DMS114 treated with DMSO at 0.1 percent for 48 hours (cell line): Measurements from ENCODE around the gene TGFB1I1.
"Not testable (repeated sequence)": the region's sequence is repeated elsewhere in the genome, so short reads cannot be mapped to it uniquely, and the experiment has no call there.

ENCODE experiments used
- DNase-seq: peaks from one replicate; lab custom pipeline; 2025; ENCODE audit not compliant: unreplicated experiment; lab: John Stamatoyannopoulos, UW

TGFB1I1 gene

DNA sequence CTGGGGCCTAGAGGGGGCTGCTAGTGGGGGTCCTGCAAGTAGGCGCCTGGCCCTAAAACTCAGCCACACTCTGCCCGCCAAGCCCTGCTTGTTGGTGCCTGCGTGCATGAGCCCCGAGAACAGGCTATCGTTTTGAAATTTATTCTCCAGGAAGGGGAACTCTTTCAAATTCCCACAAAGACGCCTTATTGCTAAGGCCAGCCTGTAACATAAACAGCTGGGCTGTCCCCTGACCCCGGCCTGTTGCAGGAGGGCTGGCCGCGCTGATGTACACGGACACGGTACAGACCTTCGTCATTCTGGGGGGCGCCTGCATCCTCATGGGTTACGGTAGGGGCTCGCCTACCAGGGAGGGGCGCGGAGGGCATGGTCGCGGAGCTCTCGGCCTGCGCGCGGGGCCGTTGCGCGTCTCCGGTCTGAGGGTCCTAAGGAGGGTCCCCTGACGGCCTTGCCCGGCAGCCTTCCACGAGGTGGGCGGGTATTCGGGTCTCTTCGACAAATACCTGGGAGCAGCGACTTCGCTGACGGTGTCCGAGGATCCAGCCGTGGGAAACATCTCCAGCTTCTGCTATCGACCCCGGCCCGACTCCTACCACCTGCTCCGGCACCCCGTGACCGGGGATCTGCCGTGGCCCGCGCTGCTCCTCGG, 15.2 kb downstream of the TGFB1I1 start:
- no peak for DNase-seq

GRCh38 chr16:31487720-31488467, 15.9 kb downstream of the TGFB1I1 start:
- DNase-seq: peak; percentile 11

DNA sequence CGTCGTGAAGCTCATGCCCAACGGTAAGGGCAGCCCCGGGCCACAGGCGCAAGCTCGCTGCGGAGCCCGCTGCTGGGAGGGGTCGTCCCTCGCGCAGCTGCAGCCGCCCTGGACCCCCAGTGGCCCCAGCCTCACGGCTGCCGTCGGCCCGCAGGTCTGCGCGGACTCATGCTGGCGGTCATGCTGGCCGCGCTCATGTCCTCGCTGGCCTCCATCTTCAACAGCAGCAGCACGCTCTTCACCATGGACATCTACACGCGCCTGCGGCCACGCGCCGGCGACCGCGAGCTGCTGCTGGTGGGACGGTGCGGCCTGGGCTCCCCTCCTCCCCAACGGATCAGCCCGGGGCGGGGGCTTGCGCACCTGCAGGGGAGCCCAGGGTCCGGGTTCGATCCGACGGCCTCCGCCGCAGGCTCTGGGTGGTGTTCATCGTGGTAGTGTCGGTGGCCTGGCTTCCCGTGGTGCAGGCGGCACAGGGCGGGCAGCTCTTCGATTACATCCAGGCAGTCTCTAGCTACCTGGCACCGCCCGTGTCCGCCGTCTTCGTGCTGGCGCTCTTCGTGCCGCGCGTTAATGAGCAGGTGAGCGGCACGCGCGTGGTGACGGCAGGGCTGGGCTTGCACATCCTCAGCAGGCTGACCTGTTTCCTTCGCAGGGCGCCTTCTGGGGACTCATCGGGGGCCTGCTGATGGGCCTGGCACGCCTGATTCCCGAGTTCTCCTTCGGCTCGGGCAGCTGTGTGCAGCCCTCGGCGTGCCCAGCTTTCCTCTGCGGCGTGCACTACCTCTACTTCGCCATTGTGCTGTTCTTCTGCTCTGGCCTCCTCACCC, 16.7 kb downstream of the TGFB1I1 start:
- DNase-seq: no peak

- DNase-seq: no peak
These were observed 17.3 kb downstream of the TGFB1I1 start for GRCh38 chr16:31489298-31489564.

GRCh38 chr16:31489616-31490584, 17.9 kb downstream of the TGFB1I1 start:
- no peak for DNase-seq

- no peak for DNase-seq
These were observed 19.9 kb downstream of the TGFB1I1 start for GRCh38 chr16:31491778-31492418.

- no peak for DNase-seq
These were observed 21.7 kb downstream of the TGFB1I1 start for GRCh38 chr16:31493506-31494125.

DNA sequence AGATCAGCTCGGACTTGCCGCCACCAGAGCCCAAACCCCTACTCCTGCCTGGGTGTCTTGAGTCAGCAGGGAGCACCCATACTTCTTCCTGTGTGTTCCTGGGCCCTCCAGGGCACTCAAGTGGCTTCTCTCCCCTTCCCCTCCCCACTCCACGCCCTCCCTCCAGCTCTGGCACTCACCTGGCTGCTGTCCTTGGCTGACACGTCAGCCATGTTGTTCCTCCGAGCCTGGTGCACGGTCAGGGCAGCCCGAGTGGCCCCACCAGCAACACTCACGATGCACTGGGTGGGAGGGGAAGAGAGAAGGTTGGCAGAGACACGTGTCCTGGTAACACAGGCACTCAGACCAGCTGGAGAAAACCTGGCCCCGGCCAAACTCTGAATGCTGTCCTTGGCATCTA, 24.7 kb downstream of the TGFB1I1 start:
- DNase-seq: no peak

DNA sequence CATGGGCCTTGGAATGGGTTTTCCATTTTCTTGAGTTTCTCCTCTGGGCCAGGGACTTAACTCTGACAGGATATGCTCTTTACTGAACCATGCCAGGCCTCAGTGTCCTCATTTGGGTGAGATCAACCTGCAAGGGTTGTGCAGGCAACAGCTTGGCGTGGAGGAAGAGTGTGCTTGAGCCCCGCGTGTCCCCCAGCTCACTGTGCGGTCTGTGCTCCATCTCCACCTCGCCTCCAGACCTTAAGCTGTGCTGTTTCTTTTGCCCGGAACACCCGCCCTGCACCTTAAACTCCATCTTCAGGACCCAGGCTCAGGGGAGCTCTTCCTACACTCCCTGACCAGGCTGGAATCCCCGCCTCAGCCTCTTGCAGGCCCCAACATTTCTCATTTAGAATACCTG, 26.5 kb downstream of the TGFB1I1 start:
- DNase-seq: no peak

GRCh38 chr16:31499928-31500327, 28.0 kb downstream of the TGFB1I1 start:
- DNase-seq: no peak

GRCh38 chr16:31501226-31501965, 29.4 kb downstream of the TGFB1I1 start:
- no peak for DNase-seq

GRCh38 chr16:31501966-31502348, 30.0 kb downstream of the TGFB1I1 start:
- no peak for DNase-seq

GRCh38 chr16:31502981-31503380, 31.0 kb downstream of the TGFB1I1 start:
- no peak for DNase-seq

DNA sequence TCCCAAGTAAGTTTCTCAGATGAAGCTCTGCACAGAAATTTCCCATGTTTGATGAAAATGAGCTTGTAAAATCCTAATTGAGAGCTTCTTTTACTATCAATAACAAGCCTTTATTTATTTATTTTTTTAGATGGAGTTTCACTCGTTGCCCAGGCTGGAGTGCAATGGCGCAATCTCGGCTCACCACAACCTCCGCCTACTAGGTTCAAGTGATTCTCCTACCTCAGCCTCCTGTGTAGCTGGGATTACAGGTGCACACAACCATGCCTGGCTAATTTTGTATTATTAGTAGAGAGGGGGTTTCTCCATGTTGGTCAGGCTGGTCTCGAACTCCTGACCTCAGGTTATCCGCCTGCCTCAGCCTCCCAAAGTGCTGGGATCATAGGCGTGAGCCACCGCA, 31.6 kb downstream of the TGFB1I1 start:
- DNase-seq: not testable (repeated sequence)

DNA sequence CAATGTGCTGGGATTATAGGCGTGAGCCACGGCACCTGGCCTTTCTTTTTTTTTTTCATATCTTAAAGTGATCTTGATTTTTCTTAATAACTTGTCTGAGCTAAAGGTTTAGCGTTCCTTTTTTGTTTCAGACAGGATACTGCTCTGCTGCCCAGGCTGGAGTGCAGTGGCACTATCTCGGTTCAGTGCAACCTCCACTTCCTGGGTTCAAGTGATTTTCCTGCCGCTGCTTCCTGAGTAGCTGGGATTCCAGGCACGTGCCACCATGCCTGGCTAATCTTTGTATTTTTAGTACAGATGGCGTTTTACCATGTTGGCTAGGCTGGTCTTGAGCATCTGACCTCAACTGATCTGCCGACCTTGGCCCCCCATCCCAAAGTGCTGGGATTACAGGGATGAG, 32.2 kb downstream of the TGFB1I1 start:
- DNase-seq: no peak

GRCh38 chr16:31505483-31505882, 33.5 kb downstream of the TGFB1I1 start:
- DNase-seq: no peak

- DNase-seq: no peak
These were observed 35.6 kb downstream of the TGFB1I1 start for GRCh38 chr16:31507617-31507928.

- DNase-seq: peak; percentile 63
These were observed 36.2 kb downstream of the TGFB1I1 start, which contains the start of gene RUSF1 for GRCh38 chr16:31507929-31508705. TSS of gene RUSF1 (minus strand) at chr16:31508391. CDS start at chr16:31508373, 18 bp downstream.
